Type B pancreatic cell (in vitro differentiated cells): ENCODE measurements around the gene BPIFA2. TPM values are rescaled to one million over a fixed set of nuclear protein-coding genes. Genes with fewer than 3 reads are reported as not detected.
"Not testable (repeated sequence)": the region's sequence is repeated elsewhere in the genome, so short reads cannot be mapped to it uniquely, and the experiment has no call there.

Source experiments
- DNase-seq: peaks from one replicate; pipeline ENCODE4 v3.0.0; 2021; ENCODE audit warnings: mixed read lengths; ENCODE audit not compliant: unreplicated experiment; ENCODE audit errors: extremely low spot score
- H3K27ac Mint-ChIP-seq: 2 replicates; pipeline ENCODE4 v1.8.0; 2021; ENCODE audit warnings: mild to moderate bottlenecking, mixed read lengths
- H3K27me3 Mint-ChIP-seq: 2 replicates; pipeline ENCODE4 v1.8.0; 2021; ENCODE audit warnings: mixed read lengths
- H3K36me3 Mint-ChIP-seq: 2 replicates; pipeline ENCODE4 v1.8.0; 2021; ENCODE audit warnings: mixed read lengths
- H3K4me1 Mint-ChIP-seq: one replicate; pipeline ENCODE4 v1.8.0; 2021; ENCODE audit warnings: mixed read lengths; ENCODE audit not compliant: unreplicated experiment
- H3K4me3 Mint-ChIP-seq: 2 replicates; pipeline ENCODE4 v1.8.0; 2021; ENCODE audit warnings: mild to moderate bottlenecking, mixed read lengths
- H3K9me3 Mint-ChIP-seq: 2 replicates; pipeline ENCODE4 v1.8.0; 2021; ENCODE audit warnings: mixed read lengths
- long read RNA-seq: library from polyadenylated mRNA; unstranded; transcript quantifications from one replicate; pipeline ENCODE4 v2.0.0, GENCODE V29; 2020
- total RNA-seq: library from RNA; stranded (reverse); gene quantifications from 2 replicates; pipeline ENCODE4 v1.2.1, GENCODE V29; 2021; ENCODE audit warnings: low replicate concordance
- TF ChIP-seq, protein P1 (sequence below): fragments of 200-600 bp; sonication (generic); conservative IDR thresholded peaks from 2 replicates; pipeline ENCODE4 v1.5.0; 2021; ENCODE audit warnings: antibody characterized with exemption, mild to moderate bottlenecking

Gene BPIFA2
- total RNA-seq: not detected in 2 replicates
- long read RNA-seq: 0 reads

DNA sequence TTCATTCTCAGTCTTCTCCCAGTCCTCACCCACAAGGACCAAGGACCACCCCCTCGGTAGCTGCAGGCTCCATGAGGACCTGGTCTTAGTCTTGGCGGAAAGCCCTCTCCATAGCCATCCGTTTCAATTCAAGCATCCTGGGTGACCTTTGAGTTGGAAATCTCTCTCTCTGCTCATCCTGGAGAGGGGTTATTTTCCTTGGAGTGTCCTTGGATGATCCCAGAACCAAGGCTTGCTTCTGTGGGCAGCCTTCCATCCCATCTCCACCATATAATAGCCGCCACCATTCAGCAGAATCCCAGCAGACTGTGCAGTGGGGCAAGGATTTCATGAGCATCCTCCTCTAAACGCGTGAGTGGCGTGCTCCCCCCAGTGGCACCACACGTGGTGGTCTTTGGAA, at the start of gene BPIFA2:
Gene BPIFA2, plus strand, starts transcription at position 301 of the 400 bp plus-strand sequence. CDS start 987 bp downstream, outside the sequence.
- no peak within 1 kb of the TSS for H3K4me3 Mint-ChIP-seq
- H3K27me3 Mint-ChIP-seq: peaks cover 16% of the 10 kb centered on the region
- TF ChIP-seq, protein P1, sequence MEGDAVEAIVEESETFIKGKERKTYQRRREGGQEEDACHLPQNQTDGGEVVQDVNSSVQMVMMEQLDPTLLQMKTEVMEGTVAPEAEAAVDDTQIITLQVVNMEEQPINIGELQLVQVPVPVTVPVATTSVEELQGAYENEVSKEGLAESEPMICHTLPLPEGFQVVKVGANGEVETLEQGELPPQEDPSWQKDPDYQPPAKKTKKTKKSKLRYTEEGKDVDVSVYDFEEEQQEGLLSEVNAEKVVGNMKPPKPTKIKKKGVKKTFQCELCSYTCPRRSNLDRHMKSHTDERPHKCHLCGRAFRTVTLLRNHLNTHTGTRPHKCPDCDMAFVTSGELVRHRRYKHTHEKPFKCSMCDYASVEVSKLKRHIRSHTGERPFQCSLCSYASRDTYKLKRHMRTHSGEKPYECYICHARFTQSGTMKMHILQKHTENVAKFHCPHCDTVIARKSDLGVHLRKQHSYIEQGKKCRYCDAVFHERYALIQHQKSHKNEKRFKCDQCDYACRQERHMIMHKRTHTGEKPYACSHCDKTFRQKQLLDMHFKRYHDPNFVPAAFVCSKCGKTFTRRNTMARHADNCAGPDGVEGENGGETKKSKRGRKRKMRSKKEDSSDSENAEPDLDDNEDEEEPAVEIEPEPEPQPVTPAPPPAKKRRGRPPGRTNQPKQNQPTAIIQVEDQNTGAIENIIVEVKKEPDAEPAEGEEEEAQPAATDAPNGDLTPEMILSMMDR: no peak

DNA sequence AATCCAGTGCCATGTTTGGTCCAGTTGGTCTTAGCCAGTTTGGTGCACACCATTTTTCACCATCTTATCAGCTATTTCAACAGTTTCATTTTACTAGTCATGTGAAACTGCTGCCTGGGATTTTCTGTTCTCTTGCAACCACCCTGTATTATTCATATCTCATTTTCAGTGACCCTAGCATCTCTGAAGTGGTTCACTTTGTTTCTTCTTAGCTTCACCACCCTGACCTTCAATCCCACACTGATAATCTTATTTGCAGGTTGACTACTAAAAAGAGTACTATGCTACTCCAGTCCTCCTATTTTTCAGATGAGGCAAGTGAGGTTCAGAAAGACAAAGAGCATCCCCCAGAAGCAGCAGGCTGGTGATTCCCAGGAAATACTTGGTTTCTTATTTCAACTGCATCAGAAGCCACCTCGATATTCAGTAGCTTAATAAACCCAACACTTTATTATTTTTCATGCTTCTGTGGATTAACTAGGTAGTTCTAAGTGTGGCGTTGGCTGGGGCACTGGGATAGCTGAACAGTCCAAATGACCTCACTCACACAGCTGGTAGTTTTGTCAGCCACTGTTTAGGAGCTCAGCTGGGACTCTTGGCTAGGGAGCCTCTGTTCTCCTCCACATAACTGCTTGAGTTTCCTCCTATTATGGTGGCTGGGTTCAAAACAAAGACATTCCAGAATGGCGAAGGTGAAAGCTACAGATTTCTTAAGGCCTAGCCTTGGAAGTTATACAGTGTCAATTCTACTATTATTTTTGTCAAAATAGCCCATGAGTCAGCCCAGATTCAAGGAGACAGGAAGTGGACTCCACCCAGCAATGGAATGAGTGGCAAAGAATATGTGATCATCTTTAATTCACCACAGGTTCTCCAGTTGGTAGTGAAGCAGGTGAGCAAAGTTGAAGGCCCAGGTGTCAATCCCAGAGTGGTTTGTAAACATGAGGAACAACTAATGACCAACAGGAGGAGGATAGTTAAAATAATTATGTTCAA, 47.9 kb upstream of the BPIFA2 start:
- TF ChIP-seq, protein P1: no peak
- no peaks in the 10 kb centered on the region for H3K36me3 Mint-ChIP-seq
- H3K9me3 Mint-ChIP-seq: peaks cover 5% of the 10 kb centered on the region
- no peak for DNase-seq
- no peaks in the 10 kb centered on the region for H3K4me1 Mint-ChIP-seq
- no peak overlapping the region for H3K4me3 Mint-ChIP-seq
- H3K27me3 Mint-ChIP-seq: peaks cover 24% of the 10 kb centered on the region
- H3K27ac Mint-ChIP-seq: no peak overlapping the region

More for the DNA sequence above, at the start of gene BPIFA2:
- no peak for DNase-seq
- Mint-ChIP-seq H3K36me3 (no peaks in the 10 kb centered on the region), H3K9me3 (peaks cover 12% of the 10 kb centered on the region), H3K4me1 (no peaks in the 10 kb centered on the region), H3K27ac (no peak within 1 kb of the TSS)

DNA sequence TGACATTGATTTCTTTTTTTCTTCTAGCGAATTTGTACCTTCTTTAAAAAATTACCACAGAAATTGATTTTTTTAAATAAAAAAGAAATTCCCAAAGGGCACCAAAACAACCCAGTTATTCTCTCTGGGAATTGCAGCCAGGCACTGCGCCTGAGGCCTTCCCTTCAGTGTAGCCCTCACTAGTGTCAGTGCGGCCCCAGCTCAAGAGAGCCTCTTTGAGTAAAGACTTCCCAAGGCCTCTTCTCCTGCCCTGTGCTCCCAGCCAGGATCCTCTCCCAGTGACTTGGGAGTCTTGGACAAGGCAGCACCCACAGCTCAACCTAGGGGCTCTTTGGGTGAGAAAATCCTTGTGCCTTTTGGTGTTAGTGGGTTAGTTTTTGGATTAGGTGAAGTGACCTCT, 47.0 kb upstream of the BPIFA2 start:
- TF ChIP-seq, protein P1: no peak

GRCh38 chr20:33122297-33122696, 45.7 kb upstream of the BPIFA2 start:
- not testable (repeated sequence) for H3K9me3 Mint-ChIP-seq, H3K27ac Mint-ChIP-seq, H3K36me3 Mint-ChIP-seq, H3K4me3 Mint-ChIP-seq, H3K4me1 Mint-ChIP-seq
- H3K27me3 Mint-ChIP-seq: peaks cover 37% of the 10 kb centered on the region
- peak; percentile 60 for DNase-seq

More for the DNA sequence above, 47.0 kb upstream of the BPIFA2 start:
- H3K27me3 Mint-ChIP-seq: peaks cover 32% of the 10 kb centered on the region
- no peaks in the 10 kb centered on the region for H3K36me3 Mint-ChIP-seq
- no peak overlapping the region for H3K27ac Mint-ChIP-seq
- no peak overlapping the region for H3K4me3 Mint-ChIP-seq
- H3K9me3 Mint-ChIP-seq: peaks cover 5% of the 10 kb centered on the region
- no peaks in the 10 kb centered on the region for H3K4me1 Mint-ChIP-seq
- peak; percentile 58 for DNase-seq

DNA sequence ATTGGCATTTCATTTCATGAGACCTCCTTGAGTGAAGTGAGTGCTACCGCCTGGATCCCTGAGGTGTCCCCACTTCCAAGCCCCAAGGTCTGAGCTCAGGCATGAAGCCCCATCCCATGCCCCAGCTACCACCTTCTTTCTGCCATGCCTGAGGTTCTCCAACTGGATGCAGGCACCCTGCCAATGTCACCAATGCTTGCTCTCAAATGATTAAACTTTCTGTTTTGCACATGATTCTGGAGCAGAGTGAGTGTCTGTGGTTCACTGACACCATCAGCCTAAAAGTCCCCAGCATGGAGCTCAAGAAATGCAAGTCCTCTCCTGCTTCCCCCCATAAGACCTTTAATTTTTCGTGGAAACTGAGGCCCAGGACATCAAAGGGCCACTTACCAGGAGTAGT, 43.7 kb upstream of the BPIFA2 start:
- Mint-ChIP-seq H3K4me3 (no peak overlapping the region), H3K9me3 (peaks cover 5% of the 10 kb centered on the region), H3K27me3 (peaks cover 44% of the 10 kb centered on the region), H3K36me3 (no peaks in the 10 kb centered on the region), H3K27ac (no peak overlapping the region), H3K4me1 (no peaks in the 10 kb centered on the region)
- TF ChIP-seq, protein P1: no peak
- DNase-seq: peak; percentile 63

GRCh38 chr20:33124994-33125393, 43.0 kb upstream of the BPIFA2 start:
- TF ChIP-seq, protein P1: no peak
- no peak overlapping the region for H3K4me3 Mint-ChIP-seq
- no peaks in the 10 kb centered on the region for H3K4me1 Mint-ChIP-seq
- DNase-seq: peak; percentile 67
- peaks cover 49% of the 10 kb centered on the region for H3K27me3 Mint-ChIP-seq
- H3K36me3 Mint-ChIP-seq: no peaks in the 10 kb centered on the region
- H3K9me3 Mint-ChIP-seq: peaks cover 5% of the 10 kb centered on the region
- no peak overlapping the region for H3K27ac Mint-ChIP-seq
